Dermis microvascular lymphatic vessel endothelial cell (primary cell): ENCODE measurements around the gene ZDHHC1. TPM values are rescaled to one million over a fixed set of nuclear protein-coding genes. Genes with fewer than 3 reads are reported as not detected.
"Not testable (repeated sequence)": the region's sequence is repeated elsewhere in the genome, so short reads cannot be mapped to it uniquely, and the experiment has no call there.

Experiments used
- DNase-seq, 2 donors: peaks; one replicate each; pipeline versions ENCODE4 v3.0.0 to v3.0.0-alpha.2; 2010; ENCODE audit warnings: low read depth in 2 of 2
- total RNA-seq: library from RNA; depleted of rRNA; stranded (reverse); fragments of >200 nt; gene quantifications from 2 replicates; pipeline ENCODE4 v1.2.1, GENCODE V29; 2014

ZDHHC1 gene
- total RNA-seq, 1 donor from 2014 or later: 3.1 TPM

DNA sequence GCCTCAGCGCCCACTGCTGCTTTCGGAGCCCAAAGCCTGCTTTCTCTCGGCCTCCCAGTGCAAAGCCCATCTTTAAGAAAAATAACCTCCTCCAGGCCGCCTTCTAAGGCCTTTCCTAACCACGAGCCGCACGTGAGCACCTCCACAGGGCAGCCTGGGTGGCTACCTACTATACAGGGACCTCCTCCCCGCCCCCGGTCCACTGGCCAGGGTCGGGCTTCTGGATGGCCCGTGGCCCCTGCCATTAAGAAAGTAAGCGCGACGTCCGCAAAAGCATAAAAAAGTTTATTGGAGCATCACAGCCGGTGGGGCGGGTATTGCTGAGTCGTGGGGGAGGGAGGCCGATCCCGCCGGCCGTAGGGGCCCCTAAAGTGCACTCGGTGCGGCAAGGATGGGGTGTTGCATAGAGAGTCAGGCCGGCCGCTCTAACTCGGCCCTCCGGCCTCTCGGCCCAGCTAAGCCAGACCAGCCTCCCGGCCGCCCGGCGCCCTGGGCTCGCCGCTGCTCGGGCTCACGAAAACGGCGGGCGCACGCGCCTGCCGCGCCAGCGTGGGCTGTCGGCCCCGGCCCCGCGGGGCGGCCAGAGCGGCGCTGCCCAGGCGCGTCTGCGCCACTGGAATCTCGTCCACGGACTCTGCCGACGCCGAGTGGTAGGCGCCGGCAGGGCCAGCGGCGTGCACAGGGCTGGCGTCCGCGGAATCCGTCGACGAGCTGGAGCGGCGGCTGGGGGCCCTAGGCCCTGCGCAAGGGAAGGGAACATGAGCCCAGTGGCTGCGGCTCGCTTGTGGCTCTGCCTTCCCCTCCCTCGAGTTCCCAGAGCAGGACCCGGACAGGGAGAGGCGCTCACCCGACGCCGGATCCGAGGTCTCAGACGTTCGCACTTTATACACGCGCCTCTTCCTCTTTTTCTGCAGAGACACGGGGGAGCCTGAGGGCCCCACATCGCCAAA, 21.8 kb downstream of the ZDHHC1 start:
- no peak for DNase-seq

DNA sequence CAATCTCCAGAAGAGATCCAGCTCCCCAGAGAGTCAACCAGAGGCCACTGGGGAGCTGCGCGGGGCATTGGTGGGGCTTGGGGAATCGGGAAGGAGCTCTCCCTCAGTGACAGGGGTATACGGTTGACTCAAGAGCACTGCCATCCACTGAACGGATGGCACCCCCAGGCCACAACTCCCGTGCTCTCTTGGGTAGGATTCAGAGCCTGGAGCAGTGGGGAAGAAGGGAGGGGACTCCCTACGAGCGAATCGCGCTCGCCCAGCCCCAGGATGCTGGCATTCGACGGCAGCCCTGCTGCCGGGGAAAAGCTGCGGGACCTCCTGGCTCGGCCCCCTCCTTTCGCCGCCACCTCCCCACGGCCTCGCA, 22.5 kb downstream of the ZDHHC1 start:
- DNase-seq: no peak

DNA sequence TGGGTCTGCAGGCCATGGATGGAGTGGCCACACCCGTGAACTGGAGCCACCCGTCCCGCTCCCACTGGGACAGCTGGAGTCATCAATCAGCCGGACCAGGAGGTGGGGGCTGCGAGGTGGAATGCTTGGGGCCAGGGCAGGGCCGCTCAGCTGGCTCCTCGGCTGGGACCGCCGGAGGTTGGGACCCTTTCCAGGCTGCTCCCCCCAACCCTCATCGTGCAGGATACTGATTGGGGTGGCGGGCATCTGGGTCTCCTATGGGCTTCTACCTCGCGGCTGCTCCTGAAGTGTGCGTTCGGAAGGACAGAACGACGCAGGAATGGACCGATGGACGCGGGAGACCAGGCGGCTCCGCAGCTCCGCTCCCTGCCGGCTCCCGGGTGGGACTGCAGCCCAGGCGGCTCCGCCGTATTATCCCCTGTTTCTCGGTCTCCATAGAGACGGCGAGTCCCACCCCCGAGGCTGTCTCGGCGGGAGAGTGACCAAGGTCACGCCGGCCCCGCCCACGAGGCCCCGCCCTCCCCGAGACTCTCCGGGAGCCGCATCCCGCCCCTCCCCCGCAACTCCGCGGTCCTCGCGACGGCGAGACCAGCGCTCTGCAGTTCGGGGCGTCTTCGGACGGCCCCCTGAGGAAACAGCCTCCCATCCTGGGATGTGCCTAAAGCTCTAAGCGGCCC, 23.0 kb downstream of the ZDHHC1 start, which contains the start of gene TPPP3:
TPPP3 (minus strand) TSS at position 388 of the 677 bp plus-strand sequence. CDS start 2,387 bp downstream, outside the sequence.
- peak; percentile 51 to 85 for DNase-seq

DNA sequence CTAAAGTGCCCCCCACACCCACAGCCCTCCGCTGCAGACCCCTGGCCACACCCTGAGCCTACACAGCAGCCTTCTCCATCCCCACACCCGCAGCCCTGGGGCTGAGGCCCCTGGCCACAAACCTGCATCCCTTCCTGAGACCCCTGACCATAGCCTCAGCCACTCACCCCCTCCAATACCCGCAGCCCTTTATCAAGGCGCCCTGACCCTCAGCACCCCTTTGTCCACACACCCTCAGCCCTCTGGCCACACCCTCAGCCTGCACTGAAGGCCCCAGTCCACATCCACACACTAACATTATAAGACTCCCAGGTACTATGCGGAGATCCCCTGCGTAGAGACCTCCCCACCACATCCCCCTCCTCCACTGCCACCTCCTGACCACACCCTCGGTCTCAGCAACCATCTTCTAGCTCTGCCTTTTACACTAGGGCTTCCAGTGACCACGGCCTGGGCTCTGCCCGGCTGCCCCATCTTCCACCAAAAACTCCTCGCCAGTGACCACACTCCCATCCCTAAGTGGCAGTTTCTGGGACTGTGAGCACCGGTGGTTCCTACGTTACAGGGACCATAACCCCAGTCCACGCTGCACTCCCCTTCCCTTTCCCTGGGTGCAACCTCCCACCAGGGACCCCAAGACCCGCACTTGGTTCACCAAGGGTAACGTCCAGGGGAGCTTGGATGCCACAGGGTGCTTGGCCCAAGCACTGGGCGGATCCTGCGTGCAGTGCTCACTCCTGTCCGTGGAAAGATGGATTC, 23.8 kb downstream of the ZDHHC1 start:
- DNase-seq: no peak

DNA sequence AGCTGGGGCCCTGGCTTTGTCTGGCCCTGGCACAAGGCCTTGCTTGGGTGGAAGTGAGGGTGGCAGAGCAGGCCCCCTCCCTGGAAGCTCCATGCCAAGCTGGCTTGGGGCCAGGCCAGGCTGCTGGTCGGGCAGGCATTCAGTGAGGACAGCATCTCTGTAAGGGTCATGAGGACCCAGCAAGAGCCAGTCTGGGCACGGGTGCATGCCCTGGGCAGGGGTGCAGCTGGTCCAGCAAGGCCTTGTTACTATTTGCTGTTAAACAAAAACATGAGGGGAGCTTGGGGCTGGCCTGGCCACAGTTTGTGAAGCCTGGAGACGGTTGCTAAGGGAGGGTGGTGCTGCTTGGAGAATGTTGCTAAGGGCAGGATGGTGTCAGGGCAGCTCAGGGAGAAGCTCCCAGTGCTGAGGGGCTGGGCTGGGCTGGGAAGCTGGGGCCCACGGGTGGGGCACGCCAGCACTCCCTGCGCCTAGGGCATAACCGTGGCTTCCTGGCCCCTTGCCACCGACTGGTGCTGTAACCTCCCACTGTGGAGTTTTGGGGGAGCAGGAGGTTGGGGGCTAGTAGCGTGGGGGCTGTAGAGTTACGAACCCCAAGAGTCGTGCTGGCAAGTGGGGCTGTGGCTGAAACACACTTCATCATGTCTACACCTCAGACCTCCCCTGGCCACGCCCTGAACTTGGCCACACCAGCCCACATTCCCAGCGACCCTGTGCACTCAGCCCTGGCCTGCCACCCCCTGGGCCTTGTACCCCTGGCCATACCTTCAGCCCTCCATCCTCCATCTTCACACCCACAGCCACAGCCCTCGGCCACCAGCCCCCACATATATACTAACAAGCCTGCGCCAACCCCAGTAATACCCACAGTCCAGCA, 24.6 kb downstream of the ZDHHC1 start:
- DNase-seq: no peak

DNA sequence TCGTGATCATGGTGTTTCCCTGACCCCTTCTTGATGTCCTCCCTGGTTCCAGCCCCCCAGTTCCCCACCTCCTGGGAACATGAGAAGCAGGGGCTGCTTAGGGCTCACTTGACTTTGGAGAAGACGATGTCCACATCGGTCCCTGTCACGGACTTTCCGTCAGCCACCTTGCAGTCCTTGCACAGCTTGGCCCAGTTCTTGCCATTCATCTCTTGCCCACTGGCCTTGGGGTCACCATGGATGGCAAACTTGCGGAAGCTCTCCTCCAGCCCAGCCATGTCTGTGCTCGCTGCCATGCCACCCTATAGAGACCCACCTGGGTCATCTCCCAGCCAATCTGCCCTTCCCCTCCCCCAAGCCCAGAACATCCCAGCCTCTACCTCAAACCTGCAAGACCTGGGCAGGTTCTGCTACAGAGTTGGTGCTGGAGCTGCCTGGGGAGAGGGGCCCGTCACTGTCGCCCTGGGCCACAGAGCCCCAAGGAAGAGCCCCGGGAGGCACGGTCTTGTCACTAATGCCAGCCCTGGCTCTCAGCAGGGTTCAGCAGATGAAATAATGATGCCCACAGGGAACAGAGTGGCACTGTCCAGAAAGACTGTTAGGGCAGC, 25.4 kb downstream of the ZDHHC1 start:
- no peak for DNase-seq

DNA sequence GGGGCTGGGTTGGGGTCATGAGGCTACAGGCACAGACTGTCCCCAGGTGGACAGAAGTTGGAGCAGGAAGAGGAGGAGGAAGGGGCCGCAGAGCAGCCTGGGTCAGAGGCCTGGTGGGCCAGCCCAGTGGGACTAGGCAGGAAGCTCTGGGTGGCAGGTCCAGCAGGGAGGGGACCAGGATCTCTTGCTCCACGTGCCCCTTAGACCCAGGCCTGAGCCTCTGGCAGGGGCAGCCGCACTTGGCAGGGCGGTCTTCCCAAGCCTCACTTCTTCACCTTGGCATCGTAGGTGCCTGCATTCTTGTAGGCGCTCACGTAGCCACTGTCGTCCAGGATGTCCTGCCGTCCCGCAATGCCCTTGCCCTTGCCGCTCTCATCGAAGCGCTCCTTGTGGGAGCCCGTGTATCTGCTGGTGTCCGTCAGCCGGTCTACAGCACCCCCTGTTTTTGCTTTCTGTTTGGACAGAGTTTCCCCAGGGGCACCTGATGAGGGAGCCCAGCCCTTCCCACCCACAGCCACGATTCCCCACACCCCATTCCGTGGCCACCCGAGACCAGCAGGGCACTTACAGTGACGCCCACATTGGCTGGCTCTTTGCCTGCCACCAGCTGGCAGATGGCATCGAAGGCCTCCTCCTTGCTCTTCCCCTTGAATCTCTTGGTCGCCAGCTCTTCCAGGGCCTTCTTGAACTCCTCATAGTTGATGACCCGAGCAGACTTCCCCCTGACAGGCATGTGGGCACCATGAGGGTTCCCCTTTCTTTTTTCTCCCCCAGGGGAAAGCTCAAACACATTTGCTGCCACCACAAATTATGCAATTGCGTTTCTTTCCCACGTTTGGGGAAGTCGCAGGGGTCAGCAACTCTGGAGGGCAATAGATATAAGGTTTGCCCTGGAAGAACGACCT, 26.1 kb downstream of the ZDHHC1 start:
- DNase-seq: no peak

DNA sequence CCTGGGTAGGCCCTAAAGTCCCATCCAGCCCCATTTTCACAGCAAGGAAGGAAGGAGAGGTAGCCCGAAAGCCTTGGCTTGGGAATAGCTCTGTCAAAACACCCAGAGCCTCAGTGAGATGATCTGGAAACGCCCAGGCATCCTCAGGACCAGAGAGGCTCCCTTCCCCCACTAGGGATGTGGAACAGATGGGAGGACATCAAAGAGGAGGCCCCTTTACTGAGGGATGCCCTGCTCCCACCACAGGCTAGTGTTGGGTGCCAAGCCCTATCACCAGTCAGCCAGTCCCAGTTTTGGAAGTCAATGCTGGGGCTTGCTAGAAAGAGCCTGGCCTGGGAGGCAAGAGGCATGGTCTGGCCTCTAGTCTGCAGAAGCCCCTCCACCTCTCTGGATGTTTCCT, 27.7 kb downstream of the ZDHHC1 start:
- no peak for DNase-seq

DNA sequence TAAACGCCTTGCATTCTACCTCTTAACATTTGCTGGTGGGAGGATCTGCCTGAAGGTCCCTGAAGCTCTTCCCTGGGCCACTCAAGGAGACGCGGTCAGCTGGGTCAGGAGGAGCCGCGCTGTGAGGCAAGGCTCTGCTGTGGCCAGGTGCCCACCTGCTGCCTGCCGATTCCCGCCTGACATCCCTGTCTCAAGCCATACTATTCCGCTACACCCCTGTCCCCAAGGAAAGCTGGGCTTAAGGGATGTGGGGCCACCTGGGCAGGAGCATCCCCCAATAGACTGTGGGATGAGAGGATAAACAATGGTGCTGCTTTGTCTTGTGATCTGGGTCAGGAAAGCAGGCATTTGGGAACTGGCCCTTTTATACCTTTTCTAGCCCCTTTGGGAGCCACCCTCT, 28.1 kb downstream of the ZDHHC1 start:
- no peak for DNase-seq

DNA sequence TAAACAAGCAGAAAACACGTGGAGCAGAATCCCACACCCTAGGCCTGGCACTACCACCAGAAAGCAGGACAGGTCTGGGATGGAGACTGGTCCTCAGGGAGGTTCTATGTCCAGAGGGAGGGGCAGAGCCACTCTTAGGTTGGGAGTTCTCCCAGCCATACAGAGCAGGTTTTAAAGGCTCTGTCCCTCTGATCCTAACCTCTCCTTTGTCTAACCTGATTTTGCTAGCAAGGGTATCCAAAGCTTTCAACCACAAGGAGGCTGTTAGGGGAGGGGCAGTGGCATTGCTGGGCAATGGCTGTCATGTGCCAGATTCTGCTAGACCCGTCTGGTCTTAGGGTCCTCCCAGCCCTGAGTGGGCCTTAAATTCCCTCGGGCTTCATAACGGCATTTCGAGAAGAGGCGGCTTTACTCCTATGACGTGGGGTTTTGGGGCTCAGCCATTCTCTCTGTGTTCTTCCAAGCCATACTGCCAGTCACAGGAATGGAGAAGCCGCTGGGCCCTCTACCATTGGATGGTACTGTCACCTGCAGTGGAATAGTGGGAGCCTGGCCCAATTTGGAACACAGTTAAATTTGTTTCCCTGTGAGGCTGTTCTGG, 28.7 kb downstream of the ZDHHC1 start:
- DNase-seq: no peak

DNA sequence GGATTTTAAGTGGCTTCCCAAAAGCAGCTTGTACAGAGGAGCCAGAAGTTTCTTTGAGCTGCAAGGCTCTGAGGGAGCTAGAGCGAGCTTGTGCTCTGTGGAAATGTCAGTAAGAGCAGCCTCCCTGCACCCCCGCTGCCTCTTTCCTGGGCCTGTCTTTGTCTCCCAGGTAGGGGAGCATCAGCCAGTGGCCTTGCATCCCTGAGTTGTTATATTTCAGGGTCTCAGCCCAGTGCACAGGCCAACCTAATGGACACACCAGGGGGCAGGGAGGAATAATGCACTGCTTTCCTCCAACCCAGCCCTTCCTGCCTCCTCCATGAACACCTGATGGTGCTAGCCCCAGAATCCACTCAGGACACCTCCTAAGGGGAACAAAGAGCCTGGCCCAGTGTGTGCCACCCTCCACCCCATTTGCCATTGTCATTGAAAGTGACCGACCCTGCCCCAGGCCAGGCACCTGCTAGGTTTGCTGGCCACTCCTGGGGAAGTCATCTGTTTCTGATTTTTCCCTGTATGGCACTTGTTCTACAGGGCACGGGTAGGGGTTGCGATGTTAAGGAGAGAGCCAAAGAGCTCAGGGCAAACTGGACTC, 29.3 kb downstream of the ZDHHC1 start:
- DNase-seq: no peak

DNA sequence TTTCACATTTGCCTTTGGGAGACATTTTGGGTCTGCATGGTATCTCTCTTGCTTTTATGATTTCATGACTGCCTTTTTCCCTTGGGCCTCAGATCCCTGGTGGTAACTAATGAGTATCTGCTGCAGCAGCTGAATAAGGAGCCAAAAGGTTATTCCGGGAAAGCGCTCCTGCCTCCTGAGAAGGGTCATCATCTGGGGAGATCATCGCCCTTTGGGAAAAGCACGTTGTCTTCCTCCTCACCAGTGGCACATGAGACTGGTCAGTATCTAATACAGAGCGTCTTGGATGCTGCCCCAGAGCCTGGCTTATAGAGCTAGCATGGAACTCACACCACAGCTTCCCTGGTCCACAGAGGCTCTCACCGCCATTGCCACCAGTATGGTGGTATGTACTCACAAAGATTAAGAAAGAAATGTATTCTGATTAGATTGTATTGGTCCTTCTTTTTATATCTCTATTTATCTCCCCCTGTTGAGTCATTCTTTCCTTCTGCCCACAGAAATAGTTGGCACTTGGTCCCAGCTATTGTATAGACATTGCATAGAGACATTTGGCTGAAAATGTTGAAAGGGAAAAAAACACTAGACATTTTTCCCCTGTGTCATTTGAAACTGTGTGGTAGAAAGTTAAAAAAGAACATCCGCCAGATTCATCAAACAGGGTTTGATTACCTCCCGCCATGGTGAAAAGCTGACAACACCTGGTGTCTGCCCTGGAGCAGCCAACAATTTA, 31.3 kb downstream of the ZDHHC1 start:
- peak; percentile 86 for DNase-seq

DNA sequence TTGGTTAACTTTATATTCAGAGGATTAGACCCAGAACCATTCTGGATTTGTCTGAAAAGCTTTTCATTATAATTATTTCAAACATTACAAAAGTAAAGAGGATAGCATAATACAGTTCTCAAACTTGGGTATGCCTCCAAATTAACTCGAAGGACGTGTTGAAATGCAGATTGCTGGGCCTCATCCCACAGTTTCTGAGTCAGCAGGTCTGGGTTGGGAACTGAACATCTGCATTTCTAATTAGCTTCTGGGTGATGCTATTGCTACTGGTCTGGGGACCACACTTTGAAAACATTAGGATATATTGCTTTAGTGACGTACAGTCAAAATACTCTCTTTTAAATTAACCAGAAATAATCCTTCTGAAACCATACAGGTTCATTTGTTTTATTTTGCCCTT, 33.0 kb downstream of the ZDHHC1 start:
- no peak for DNase-seq

DNA sequence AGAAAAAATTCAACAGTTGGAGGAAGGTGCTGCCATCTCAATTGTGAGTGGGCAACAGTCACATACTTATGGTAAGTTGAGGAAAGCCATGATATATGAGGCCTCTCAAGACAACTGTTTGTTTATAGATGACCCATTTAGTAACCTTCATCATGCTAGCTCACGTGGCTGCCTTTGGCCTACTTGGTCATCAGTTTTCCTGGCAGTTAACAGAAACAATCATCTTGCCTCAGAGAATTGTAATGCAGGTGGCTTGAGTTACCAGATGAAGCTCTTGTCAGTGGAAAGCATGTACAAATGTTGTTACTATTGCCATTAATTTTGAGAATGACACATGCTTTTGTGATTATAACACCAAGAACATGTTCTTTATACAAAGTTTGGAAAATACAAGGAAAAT, 37.6 kb downstream of the ZDHHC1 start:
- no peak for DNase-seq

DNA sequence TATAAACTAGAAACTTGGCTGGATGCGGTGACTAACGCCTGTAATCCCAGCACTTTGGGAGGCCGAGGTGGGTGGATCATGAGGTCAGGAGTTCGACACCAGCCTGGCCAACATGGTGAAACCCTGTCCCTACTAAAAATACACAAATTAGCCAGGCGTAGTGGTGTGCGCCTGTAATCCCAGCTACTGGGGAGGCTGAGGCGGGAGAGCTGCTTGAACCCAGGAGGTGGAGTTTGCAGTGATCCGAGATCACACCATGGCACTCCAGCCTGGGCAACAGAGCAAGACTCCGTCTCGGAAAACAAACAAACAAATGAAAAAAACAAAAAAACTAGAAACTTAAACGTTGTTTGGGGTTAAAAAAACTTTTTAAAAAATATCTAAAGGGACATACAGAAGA, 40.3 kb downstream of the ZDHHC1 start:
- DNase-seq: not testable (repeated sequence)

DNA sequence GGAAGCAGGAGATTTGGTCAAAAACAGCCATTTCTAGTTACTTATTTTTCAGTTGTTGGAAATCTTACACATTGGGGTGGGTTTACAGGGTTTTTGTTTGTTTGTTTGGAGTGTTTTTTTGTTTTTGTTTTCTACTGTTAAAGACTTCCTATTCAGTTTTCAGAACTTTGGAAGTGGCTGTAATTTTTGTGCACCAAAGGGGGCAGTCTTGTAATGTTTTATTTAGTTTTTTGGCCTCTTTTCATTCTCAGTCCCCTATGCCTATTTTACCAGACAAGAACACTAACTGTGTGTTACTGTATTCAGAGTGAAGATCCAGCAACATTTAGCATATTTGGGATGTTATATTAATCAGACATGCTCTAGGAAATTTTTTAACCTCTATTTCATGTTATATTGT, 43.6 kb downstream of the ZDHHC1 start:
- DNase-seq: peak; percentile 23 to 50

DNA sequence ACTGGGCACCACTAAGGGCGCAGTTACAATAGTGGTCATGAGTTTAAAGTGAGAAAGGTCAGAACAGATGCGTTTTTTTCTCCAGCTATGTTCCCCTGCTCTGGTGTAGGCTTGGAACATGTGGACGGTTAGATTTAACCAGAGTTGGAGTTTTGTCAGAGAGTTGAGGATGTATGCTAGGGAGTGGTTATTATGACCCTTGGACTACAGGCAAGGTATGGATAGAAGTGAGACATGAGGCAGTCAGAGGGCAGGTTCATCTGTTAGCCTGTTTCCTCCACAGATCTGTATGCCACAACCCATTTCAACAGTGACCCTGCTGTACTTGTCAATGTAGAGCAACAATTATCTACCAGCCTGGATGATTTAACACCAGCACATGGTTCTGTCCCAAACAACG, 45.6 kb downstream of the ZDHHC1 start:
- no peak for DNase-seq
